GM18519 (cell line): ENCODE results near the gene LCP1.
A peak's percentile ranks its signal among the peaks of the same experiment; 100 is the strongest.
"Not testable (repeated sequence)": the region's sequence is repeated elsewhere in the genome, so short reads cannot be mapped to it uniquely, and the experiment has no call there.

Experiments
- ATAC-seq: cut with Tn5 transposase; IDR thresholded peaks from one replicate; pipeline ENCODE4 v1.9.1; 2021; ENCODE audit warnings: mild to moderate bottlenecking, moderate library complexity; ENCODE audit not compliant: unreplicated experiment, low FRiP score

LCP1 gene

GRCh38 chr13:46181840-46182490 lies at the start of gene LCP1:
LCP1 (minus strand) TSS chr13:46182177; CDS start chr13:46159662, 22,515 bp downstream.
- ATAC-seq = peak; percentile 48

GRCh38 chr13:46229251-46229650 lies 47.3 kb upstream of the LCP1 start:
- ATAC-seq = no peak

- not testable (repeated sequence) for ATAC-seq
These were observed 38.3 kb upstream of the LCP1 start for GRCh38 chr13:46220234-46220633.

- ATAC-seq = not testable (repeated sequence)
These were observed 32.8 kb upstream of the LCP1 start for GRCh38 chr13:46214741-46215140.

- ATAC-seq = no peak
These were observed 31.3 kb upstream of the LCP1 start for GRCh38 chr13:46213242-46213641.

- ATAC-seq = peak; percentile 66
These were observed 29.7 kb upstream of the LCP1 start, which contains the start of gene LRRC63 for GRCh38 chr13:46211483-46212351. LRRC63 (plus strand) TSS chr13:46211928; CDS start chr13:46213035, 1,107 bp downstream.

GRCh38 chr13:46211116-46211482 lies 29.1 kb upstream of the LCP1 start:
- ATAC-seq = no peak

- ATAC-seq = no peak
These were observed 28.5 kb upstream of the LCP1 start for GRCh38 chr13:46210362-46211083.

GRCh38 chr13:46207828-46208227 lies 25.9 kb upstream of the LCP1 start:
- no peak for ATAC-seq

- no peak for ATAC-seq
These were observed 24.2 kb upstream of the LCP1 start for GRCh38 chr13:46206143-46206542.

GRCh38 chr13:46202966-46203365 lies 21.0 kb upstream of the LCP1 start:
- no peak for ATAC-seq

- ATAC-seq = no peak
These were observed 20.3 kb upstream of the LCP1 start for GRCh38 chr13:46202188-46202795.

GRCh38 chr13:46198696-46199193 lies 16.8 kb upstream of the LCP1 start:
- ATAC-seq = no peak

- no peak for ATAC-seq
These were observed 15.5 kb upstream of the LCP1 start for GRCh38 chr13:46197299-46198048.

GRCh38 chr13:46195016-46195415 lies 13.0 kb upstream of the LCP1 start:
- no peak for ATAC-seq

- no peak for ATAC-seq
These were observed 10.4 kb upstream of the LCP1 start for GRCh38 chr13:46192412-46192811.

GRCh38 chr13:46185634-46186033 lies 3.7 kb upstream of the LCP1 start:
- ATAC-seq = no peak

- no peak for ATAC-seq
These were observed 2.3 kb upstream of the LCP1 start for GRCh38 chr13:46184277-46184699.

- ATAC-seq = no peak
These were observed 1.3 kb upstream of the LCP1 start for GRCh38 chr13:46183018-46183946.
